ENCODE data around the gene SPAG7.
A peak's percentile ranks its signal among the peaks of the same experiment; 100 is the strongest.

Gene SPAG7

DNA sequence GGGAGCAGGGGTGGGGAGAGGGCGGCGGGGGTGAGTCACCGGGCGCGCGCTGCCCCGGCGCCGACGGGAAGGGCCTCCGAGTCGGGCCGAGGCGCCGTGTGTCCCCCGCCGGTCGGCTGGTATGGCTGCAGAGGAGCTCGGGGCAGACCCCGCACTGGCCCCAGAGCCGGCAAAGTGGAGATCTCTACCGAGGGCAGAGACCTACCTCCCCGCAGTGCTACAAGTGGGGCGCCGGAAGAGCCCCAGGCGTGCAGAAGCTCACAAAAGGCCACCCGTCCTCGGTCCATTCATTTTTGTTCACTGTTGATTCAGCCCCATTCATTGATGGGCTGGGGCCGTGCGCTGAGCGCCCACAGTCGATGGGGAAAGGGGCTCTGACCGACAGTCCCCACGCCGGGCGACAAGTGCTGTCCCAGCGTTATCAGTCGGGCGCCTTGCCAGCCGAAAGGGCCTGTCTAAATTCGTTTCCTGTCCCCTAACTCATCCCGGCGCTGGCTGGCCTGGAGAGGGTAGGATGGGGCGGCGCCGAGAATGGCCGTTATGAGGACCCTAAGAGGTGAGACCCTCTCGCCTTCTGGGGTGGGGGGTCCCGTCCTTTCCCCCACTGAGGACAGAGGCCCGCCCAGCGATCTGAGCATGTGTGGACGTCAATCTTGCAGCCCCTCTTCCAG lies 17.4 kb downstream of the SPAG7 start:
- DNase-seq (ENCODE audit: low read depth in 2 of 2), result no peak

DNA sequence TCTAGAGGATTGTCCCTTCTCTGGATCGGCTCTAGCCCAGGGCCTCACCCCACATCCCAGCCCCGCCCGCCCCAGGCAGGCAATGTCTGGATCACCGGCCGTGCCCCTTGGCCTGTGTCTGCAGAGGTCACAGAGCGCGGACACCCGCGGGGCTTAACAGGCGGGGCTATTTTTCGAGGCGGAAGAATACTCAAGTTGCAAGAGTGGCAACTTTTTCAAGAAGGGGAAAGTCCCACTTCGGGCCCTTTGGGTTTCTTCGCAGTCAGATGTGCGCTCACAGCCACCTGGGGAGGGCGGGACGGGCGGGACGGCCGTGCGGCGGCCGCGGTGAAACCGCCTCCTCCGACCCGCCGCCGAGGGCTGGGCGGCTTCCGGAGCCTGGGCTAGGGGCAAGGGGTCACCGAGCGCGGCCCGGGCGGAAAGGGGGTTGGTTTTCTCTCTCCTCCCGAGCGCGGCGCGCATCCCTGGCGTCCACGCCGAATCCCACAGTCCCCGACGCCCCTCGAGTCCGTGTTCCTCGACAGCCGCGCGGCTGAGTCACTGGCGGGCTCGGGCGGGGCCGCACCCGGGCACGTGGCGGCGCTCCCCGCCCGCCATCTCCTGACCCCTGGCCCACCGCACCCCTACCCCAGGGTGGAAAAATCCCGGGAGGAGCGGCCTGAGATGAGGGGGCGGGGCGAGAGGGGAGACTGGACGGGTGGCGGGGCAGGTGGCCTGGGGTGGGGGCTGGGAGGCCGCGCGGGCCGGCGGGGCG lies 18.1 kb downstream of the SPAG7 start:
- peak in 1 of 2 donors; percentile 54 for DNase-seq (ENCODE audit: low read depth in 2 of 2)

DNA sequence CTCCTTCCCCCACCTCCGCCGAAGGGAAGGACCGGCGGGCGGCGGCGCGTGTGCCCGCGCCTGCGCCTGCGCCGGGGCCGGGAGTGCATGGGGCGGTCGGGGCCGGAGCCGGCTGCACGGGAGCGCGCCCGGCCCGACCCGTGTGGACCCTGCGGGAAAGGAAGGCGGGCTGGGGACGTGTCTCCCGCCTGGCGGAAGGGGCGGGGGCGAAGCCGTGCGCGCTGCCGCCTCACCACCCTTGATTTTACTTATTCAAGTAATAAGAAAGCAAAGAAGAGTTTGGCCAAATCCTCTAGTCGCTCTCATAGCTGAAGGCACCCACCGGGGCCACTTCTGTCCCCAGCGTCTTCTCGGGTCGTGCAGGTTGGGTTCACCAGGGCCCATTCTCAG lies 18.7 kb downstream of the SPAG7 start:
- peak in 1 of 2 donors; percentile 39 for DNase-seq (ENCODE audit: low read depth in 2 of 2)

DNA sequence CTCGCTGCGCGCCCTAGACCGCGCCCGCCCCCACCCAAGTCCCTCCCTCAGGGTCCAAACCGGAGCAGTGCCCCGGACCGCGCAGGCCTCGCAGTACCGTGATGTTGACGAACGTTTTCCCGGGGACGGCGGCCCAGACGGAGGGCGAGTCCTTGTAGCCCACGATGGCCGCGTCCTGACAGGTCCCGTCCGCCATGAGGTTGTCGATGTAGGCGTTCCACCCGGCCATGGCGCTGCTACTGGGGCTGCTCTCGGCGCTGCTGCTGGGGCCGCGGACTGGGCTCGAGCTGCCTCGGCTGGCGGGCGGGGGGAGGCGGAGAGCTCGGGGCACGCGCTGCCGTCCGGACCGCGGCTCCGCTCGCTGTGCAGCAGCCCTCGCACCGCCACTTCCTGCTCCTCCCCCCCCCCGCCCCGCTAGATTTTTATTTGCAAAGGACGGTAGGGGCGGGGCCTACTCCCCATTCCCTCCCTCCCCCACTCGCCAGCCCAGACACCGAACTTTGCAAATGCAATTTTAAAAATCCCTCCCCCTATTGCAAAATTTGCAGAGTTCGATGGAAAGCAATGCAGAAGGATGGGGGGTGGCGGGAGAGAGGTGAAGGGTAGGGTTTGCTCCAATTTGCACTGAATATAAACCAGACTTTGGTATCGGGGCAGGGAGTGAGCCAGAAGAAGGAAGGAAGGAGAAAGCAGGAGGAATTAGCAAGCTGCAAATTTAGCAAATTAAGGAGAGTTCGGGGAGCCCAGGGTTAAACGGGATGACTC lies 19.3 kb downstream of the SPAG7 start, which contains the start of gene PFN1:
TSS of gene PFN1 (minus strand) at position 365 of the 765 bp plus-strand sequence. CDS start at position 229, 136 bp downstream.
- peak; percentile 77 to 85 for DNase-seq (ENCODE audit: low read depth in 2 of 2)

DNA sequence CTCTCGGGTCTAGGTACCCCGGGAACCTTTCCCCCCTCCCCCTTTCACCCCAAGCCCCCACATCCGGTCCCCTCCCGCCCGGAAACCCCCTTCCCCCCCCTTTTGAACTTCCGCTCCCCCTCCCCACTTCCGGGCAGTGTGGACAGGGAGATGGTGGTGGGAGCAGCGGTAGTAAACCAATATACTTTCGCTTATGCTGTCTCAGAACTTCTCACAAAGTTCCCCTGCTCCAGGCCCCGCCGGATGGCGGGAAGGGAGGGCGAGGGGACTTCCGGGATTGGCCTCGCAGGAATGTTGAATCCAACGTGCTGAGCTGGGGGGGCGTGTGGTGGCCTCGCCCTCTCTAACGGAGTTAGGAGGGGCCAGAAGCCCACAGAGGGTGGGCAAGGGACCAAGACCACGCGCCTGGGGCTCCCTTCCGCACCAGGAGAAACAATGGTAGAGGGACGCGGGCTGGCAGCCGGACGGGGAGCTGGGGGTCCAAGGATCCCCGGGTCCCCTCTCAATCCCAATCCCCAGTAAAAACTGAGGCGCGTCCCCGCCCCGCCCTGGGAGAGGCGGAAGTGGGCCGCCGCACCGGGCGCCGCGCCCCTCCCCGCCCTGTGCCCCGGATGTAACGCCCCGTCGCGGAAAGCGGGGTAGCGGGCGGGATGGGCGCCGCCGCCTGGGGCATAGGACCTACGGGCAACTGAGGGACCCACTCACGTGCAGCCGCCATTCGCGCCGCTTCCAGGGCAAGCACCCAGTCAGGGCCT lies 20.0 kb downstream of the SPAG7 start:
- DNase-seq (ENCODE audit: low read depth in 2 of 2), result peak in 1 of 2 donors; percentile 51

DNA sequence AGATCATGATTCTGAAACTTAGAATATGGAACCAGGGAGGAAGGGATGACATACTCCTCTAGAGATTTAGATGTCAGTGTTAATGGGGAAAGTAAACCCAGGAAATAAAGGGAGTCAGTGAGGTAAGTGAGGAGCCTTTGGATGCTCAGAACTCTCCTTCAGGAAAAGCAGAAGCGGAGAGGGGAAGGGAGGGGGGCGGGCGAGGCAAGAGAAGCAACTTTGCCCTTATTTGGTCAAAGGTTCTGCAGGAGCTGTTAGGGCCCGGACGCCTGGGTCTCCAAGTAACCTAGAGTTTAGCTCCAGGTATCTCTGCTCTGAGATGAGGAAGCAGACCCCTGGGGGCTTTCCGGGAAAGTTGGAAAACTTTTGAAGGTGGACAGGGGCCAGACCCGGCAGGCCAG lies 20.6 kb downstream of the SPAG7 start:
- DNase-seq (ENCODE audit: low read depth in 2 of 2), result no peak

DNA sequence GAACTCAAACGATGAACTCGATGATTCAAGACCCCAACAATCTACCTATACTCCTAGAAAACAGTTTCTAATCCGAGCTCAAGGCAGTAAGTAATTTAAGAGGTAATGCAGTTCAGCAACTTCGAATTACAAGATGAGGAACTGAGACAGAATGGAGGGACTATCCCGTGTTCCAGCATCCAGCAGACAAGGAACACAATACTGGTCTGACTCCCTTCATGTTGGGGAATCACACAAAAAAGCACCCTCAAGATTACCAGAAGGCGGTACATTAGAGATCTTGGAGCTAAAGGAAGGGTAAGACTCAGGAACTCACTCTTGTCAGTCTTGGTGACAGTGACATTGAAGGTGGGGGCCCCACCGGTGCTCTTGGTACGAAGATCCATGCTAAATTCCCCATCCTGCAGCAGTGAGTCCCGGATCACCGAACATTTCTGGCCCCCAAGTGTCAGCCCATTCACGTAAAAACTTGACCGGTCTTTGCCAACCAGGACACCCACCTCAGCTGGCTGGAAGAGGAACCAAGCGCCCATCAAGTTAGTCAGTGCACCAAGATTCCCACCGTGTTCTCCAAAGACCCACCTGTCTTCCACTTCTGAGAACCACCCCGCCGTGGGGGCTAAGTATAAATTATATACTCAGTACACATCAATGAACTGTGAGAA lies 21.2 kb downstream of the SPAG7 start:
- DNase-seq (ENCODE audit: low read depth in 2 of 2), result no peak

DNA sequence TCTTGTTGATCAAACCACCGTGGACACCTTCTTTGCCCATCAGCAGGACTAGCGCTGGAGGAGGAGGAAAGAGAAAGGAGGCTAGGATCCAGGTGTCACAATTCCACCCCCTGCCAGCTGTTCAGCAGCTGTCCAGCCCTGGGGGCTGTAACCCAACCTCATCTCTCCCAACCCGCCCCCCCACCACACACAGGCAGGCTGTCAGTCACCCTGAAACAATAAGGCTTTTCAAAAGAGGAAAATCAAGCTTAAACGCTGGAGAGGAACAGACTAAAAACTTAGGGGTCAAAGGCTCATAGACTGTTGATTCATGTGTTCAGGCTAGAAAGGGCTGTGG lies 21.7 kb downstream of the SPAG7 start:
- DNase-seq (ENCODE audit: low read depth in 2 of 2), result no peak

DNA sequence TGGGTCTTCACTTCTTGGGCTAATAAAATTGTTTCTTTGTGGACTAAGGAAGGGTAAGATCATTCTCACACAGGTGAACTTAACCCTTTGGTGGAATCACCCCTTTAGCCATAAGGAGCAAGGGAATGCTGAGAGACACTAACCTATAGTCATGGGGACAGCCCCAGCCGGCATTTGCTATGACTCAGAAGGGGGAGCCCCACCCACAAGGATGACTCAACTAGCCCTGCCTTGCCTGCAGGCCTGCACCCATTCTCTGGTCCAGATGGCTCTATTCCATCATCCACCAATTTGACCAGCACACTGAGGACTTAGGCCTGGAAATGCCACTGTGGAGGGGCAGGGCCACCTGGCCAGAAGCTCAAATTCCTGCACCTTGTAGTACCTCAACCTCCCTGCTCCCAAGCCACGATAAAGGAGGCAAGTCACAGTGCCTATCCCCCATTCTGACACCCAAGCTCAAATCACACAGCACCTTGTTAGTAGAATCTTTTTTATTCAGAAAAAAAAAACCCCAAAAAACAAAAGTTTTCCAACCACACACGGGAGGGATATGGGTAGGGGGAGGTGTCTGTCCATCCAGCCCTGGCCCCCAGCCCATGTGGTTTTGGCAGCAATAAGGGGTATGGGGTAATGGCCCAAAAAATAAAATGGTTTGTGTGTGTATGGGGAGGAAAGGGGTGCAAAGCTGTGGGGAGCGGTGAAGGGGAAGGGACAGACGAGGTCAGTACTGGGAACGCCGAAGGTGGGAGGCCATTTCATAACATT lies 22.3 kb downstream of the SPAG7 start:
- DNase-seq (ENCODE audit: low read depth in 2 of 2), result peak in 1 of 2 donors; percentile 63

DNA sequence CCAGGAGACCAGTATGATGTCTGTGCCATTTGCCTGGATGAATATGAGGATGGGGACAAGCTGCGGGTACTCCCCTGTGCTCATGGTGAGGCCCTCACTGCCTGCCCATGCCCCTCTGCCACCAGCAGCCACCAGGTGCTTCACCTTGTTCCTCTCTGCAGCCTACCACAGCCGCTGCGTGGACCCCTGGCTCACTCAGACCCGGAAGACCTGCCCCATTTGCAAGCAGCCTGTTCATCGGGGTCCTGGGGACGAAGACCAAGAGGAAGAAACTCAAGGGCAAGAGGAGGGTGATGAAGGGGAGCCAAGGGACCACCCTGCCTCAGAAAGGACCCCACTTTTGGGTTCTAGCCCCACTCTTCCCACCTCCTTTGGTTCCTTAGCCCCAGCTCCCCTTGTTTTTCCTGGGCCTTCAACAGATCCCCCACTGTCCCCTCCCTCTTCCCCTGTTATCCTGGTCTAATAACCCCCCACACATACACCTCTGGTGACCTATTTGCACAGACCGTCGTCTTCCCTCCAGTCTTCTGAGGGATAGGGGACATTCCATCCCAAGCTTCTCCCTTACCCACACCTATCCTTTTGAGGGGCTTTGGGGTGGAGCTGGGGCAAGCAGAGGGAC lies 23.0 kb downstream of the SPAG7 start:
- no peak for DNase-seq (ENCODE audit: low read depth in 2 of 2)

DNA sequence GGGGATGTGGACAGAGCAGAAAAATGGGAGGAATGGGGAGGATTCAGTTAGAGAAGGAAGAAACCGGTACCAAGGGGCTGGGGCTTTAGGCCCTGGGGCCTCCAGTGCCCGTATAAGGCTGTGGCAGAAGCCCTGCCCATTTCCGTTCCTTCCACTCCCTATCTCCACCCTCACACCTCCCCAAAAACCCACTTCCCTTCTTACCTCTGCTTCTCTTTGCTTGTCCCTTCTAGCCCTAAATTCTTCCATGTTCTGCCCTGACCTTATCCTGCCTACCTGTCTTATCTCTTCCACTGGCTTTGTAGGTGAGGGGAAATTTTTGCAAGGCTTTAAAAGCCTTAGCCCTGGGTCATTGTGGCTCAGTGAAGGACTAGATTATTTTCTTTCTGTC lies 23.5 kb downstream of the SPAG7 start:
- DNase-seq (ENCODE audit: low read depth in 2 of 2), result peak in 1 of 2 donors; percentile 33

DNA sequence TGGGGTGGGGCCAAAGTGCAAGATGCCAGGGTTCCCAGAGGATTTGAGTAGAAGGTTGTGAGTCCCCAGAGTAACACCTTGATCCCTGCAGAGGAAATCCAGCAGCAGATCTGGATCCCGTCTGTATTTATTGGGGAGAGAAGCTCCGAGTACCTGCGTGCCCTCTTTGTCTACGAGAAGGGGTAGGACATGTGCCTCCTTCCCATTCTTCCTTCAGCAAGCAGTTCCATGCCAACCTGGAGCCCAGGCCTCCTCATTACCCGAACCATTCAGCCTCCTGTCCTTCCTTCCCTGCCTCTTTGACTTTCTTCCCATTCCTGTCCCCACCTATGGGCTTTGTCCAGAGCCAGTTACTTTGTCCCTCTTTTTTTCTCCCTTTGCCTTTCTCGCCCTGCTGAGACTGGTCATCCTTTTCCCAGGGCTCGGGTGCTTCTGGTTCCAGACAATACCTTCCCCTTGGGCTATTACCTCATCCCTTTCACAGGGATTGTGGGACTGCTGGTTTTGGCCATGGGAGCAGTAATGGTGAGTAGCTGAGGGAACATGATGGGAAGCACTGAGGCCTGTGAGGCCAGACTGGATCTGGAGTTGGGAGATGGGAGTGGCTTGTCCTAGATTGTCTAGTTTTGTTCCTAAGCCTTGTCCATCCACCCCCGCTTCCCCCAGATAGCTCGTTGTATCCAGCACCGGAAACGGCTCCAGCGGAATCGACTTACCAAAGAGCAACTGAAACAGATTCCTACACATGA lies 24.7 kb downstream of the SPAG7 start:
- no peak for DNase-seq (ENCODE audit: low read depth in 2 of 2)

DNA sequence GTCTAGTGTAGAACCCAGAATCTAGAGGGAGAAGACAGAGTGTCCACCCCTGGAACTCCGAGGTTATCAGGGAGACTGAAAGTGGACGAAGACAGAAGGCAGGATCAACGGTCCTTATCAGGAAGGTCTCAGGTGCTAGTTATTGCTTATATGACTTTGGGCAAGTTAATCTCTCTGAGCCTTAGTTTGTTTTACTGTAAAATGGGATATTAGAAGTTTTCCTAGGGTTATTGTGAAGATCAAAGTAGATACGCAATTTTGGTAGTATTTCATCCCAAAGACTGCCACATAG lies 26.4 kb downstream of the SPAG7 start:
- no peak for DNase-seq (ENCODE audit: low read depth in 2 of 2)

DNA sequence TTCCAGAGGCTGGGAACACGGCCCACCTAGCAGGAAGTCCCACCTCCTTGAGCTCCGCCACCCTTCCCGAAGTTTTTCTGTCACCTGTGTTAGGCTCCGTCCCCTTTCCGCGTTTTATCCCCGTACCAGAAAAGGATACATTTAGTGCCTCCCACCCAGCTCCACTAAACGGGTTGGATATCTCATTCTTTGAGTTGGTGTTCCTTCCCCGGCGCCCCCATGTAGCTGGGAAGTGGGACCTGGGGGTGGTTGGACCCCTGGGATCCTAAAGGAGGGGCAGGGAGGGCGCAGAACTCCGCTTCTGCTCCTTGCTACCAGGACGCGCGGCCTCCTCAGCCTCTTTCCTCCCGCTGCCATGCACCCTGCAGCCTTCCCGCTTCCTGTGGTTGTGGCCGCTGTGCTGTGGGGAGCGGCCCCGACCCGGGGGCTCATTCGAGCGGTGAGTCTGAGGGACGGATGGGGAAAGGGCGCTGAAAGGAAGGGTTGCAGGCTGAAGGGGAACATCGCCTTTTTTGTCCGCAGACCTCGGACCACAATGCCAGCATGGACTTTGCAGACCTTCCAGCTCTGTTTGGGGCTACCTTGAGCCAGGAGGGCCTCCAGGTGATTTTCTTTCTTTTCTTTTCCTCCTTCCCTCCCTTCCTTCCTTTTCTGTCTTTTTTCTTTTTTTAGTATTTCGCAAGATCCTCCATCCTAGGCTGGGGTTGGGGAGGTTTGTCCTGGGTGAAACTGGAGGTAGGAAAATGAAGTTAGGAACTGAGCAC lies 26.9 kb downstream of the SPAG7 start:
- DNase-seq (ENCODE audit: low read depth in 2 of 2), result peak in 1 of 2 donors; percentile 23

DNA sequence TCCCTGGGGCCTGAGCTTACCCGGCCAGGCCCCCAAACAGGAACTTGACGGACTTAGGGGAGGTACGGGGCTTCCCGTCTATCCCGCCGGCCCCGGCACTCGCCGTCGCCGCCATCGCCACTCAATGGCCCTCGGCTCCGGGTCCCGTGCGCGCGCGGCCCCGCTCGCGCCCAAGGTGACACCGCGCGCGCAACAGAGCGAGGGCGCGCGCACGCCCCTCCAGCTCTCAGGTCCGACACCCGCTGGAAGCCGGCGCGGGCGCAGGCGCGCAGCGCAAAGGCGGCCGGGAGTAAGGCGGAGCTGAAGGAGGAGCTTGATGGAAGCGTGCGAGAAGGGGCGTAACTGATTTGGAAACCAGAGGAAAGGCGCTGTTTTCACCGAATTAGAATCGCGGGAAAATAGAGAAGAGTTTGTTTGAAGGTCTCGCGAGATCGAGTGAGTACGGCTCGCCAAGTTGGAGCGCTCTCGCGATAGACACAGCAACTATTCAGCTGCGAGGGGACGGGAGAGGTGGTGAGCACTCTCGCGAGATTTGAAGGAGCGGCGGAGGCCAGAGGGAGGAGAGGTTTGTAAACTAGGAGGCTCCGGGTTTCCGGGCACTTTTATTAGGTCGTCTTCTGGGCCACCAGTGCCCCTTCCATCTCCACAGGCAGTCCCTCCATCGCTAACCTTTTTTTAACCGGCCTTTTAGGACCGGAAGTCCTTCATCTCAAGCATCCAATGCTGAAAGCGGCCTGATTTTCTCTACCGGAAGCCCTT lies 27.6 kb downstream of the SPAG7 start, which contains the start of the genes RNF167 and SLC25A11:
TSS of gene RNF167 (plus strand) at position 473 of the 759 bp plus-strand sequence. CDS start 642 bp downstream, outside the sequence.
TSS of gene SLC25A11 (minus strand) at position 251 of the 759 bp plus-strand sequence. CDS start at position 115, 136 bp downstream.
- DNase-seq (ENCODE audit: low read depth in 2 of 2), result peak; percentile 88 to 89

DNA sequence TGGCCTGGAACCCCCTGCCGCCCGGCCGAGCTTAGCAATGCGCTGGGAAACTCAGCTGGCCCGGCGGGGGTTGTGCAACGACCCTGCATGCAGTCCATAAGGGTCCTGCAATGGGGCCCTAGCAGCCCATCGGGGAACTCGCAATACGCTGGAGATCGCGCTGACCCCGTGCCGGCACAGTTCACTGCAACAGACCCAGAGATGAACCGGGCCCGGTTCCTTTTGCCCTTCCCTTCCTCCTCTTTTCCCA lies 28.1 kb downstream of the SPAG7 start:
- DNase-seq (ENCODE audit: low read depth in 2 of 2), result no peak

DNA sequence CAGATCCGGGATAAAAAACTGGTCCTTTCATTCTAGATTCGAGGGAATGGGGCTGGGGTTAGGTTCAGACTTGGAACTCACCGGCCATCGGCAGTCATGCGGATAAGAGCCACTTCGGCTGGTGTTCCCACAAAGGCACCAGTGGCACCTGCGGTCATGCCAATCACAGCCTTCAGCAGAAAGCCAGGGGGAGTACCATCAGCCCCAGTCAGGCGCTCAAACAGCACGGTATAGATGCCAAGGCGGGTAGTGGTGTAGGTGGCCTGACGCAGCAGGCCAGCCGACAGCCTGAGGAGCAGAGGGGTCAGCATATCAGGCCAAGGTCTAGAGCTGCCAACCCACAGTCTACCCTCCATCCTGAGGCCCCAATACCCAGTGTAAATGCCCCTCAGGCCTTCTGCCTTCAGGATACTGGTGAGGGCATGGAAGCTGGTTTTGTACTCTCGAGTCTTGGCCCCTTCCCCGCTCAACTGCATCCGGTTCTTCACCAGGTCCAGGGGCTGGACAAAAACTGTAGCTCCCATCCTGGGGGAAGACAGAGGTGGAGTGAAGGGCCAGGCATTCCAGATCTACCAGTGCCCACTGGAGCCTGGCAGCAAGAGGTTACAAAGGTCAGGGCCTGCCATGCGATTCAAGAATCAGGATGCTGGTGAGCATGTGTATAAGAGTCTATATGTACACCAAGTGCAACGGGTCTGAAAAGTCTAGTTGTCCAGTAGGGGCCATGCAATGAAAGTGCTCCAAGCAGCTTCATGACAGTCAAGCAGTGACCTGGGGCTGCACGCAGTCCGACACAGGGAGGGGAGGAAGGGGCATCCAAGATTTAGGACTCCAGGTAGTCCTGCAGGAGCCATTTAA lies 28.7 kb downstream of the SPAG7 start:
- no peak for DNase-seq (ENCODE audit: low read depth in 2 of 2)

Data from stimulated activated CD8-positive, alpha-beta memory T cell treated with anti-CD3 and anti-CD28 coated beads, Interleukin-2, amount 100 ng/mL, for 1 hour (primary cell).